Astrocyte (in vitro differentiated cells and primary cell): ENCODE data around the gene VPS37C. TPM values are rescaled to one million over a fixed set of nuclear protein-coding genes. Genes with fewer than 3 reads are reported as not detected.

ENCODE experiments used
- DNase-seq: peaks from one replicate; pipeline ENCODE4 v3.0.0-alpha.2; 2010; ENCODE audit warnings: low read depth
- FAIRE-seq: peaks from 2 replicates; lab custom pipeline; 2011; peaks lifted over from hg19 to GRCh38; lab: Jason Lieb, UNC
- H2AFZ ChIP-seq: 2 replicates; pipeline ENCODE4 v1.6.0; 2012; ENCODE audit warnings: low read depth, low read length, inconsistent platforms
- H3K27ac ChIP-seq: 2 replicates; pipeline ENCODE4 v1.5.1; 2011; ENCODE audit warnings: low read depth, low read length, inconsistent platforms
- H3K27me3 ChIP-seq: 2 replicates; pipeline ENCODE4 v1.6.0; 2011; ENCODE audit warnings: low read length, inconsistent platforms; ENCODE audit not compliant: insufficient read depth
- H3K36me3 ChIP-seq: 2 replicates; pipeline ENCODE4 v1.5.1; 2011; ENCODE audit warnings: low read length, inconsistent platforms; ENCODE audit not compliant: insufficient read depth
- H3K4me1 ChIP-seq: 2 replicates; pipeline ENCODE4 v1.5.1; 2011; ENCODE audit warnings: low read length, inconsistent platforms; ENCODE audit not compliant: insufficient read depth
- H3K4me2 ChIP-seq: 2 replicates; pipeline ENCODE4 v1.6.0; 2012; ENCODE audit warnings: low read length, inconsistent platforms
- H3K4me3 ChIP-seq: 2 replicates; pipeline ENCODE4 v1.5.1; 2011; ENCODE audit warnings: low read depth, mild to moderate bottlenecking, low read length, inconsistent platforms; ENCODE audit not compliant: insufficient read depth
- H3K79me2 ChIP-seq: 2 replicates; pipeline ENCODE4 v1.6.0; 2012; ENCODE audit warnings: mild to moderate bottlenecking, low read length, inconsistent platforms; ENCODE audit not compliant: insufficient read depth
- H3K9ac ChIP-seq: 2 replicates; pipeline ENCODE4 v1.6.0; 2012; ENCODE audit warnings: mild to moderate bottlenecking, low read length, inconsistent platforms
- H3K9me3 ChIP-seq: 2 replicates; pipeline ENCODE4 v1.5.1; 2012; ENCODE audit warnings: low read depth, mild to moderate bottlenecking, low read length, inconsistent platforms; ENCODE audit not compliant: insufficient read depth
- H4K20me1 ChIP-seq: 2 replicates; pipeline ENCODE4 v1.6.0; 2012; ENCODE audit warnings: low read length, inconsistent platforms; ENCODE audit not compliant: insufficient read depth
- H3K27ac Mint-ChIP-seq: one replicate; pipeline ENCODE4 v1.8.0; 2021; ENCODE audit warnings: mild to moderate bottlenecking, mixed read lengths; ENCODE audit not compliant: unreplicated experiment
- H3K27me3 Mint-ChIP-seq: one replicate; pipeline ENCODE4 v1.8.0; 2021; ENCODE audit warnings: low read depth, mixed read lengths; ENCODE audit not compliant: unreplicated experiment
- H3K36me3 Mint-ChIP-seq: one replicate; pipeline ENCODE4 v1.8.0; 2021; ENCODE audit warnings: low read depth, mixed read lengths; ENCODE audit not compliant: unreplicated experiment
- H3K4me1 Mint-ChIP-seq: one replicate; pipeline ENCODE4 v1.8.0; 2021; ENCODE audit warnings: low read depth, mixed read lengths; ENCODE audit not compliant: unreplicated experiment
- H3K4me3 Mint-ChIP-seq: one replicate; pipeline ENCODE4 v1.8.0; 2021; ENCODE audit warnings: mild to moderate bottlenecking, moderate library complexity, mixed read lengths; ENCODE audit not compliant: unreplicated experiment
- H3K9me3 Mint-ChIP-seq: one replicate; pipeline ENCODE4 v1.8.0; 2021; ENCODE audit warnings: mild to moderate bottlenecking, mixed read lengths; ENCODE audit not compliant: unreplicated experiment
- CTCF ChIP-seq: IDR thresholded peaks from 2 replicates; pipeline ENCODE4 v1.5.1; 2011; ENCODE audit warnings: low read depth, mild to moderate bottlenecking, inconsistent platforms, low read length, moderate library complexity; ENCODE audit not compliant: insufficient read depth
- EZH2 ChIP-seq: IDR thresholded peaks from 2 replicates; pipeline ENCODE4 v1.6.1; 2012; ENCODE audit warnings: mild to moderate bottlenecking, low read length, inconsistent platforms; ENCODE audit not compliant: insufficient read depth
- total RNA-seq: library from RNA; stranded (reverse); gene quantifications from 2 replicates; pipeline ENCODE4 v1.2.1, GENCODE V29; 2021

The VPS37C gene
- total RNA-seq, 1 donor from 2014 or later, result 18.1 TPM

DNA sequence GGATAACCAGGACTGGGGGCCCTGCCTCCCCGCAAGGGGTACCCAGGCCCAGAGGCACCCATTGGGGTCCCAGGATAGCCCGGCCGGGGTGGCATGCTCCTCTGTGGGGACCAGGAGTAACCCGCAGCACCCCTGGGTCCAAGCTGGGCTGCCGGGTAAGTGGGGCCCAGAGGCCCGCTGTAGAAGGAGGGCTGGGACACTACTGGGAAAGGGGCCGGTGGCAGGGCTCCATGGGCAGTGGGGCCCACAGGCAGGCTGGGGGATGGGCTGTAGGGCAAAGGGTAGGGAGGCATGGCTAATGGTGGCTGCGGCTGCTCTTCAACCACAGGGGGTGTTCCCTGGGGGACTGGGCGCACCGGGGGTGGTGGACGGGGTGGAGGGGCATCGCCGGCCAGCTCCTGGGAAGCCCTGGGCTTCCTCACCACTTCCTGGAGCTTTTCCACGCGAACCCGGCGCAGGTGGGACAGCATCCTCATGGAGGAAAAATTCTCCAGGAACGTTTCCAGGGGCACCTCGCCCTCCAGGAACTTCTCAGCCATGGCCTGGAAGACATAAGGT, 29.1 kb downstream of the VPS37C start:
- Histone ChIP-seq H4K20me1 (peaks cover 41% of the 10 kb centered on the region), H3K9me3 (no peaks in the 10 kb centered on the region), H3K4me3 (no peak overlapping the region), H2AFZ (no peak overlapping the region), H3K9ac (no peak overlapping the region), H3K4me2 (no peak overlapping the region), H3K79me2 (no peaks in the 10 kb centered on the region), H3K4me1 (peaks cover 13% of the 10 kb centered on the region), H3K27me3 (no peaks in the 10 kb centered on the region), H3K36me3 (peaks cover 4% of the 10 kb centered on the region), H3K27ac (no peak overlapping the region)
- Mint-ChIP-seq H3K4me3 (no peak overlapping the region), H3K9me3 (no peaks in the 10 kb centered on the region), H3K27me3 (no peaks in the 10 kb centered on the region), H3K4me1 (no peaks in the 10 kb centered on the region), H3K36me3 (peaks cover 21% of the 10 kb centered on the region), H3K27ac (no peak overlapping the region)
- FAIRE-seq, result no peak
- DNase-seq, result no peak
- no peak for TF ChIP-seq CTCF
- no peak for TF ChIP-seq EZH2

DNA sequence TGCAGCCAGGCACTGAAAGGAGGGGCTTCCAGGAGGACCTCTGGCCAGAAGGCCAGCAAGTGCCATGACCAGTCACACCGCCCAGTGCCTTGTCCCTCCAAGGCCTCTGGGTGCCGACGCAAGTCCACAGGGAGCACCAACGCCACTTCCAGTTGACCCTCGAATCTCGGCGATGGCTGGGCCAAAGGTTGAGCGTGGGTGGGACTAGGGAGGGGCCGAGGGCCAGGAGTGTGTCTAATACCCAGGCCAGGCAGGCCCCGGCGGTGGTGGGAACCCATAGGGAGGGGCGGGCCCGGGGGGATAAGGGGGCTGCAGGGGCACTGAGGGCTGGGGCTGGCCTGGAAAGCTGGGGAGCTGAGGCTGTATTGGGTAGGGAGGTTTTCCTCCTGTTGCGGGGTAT, 29.6 kb downstream of the VPS37C start:
- H3K4me3 Mint-ChIP-seq, result no peak overlapping the region
- no peak overlapping the region for H3K27ac Mint-ChIP-seq
- no peaks in the 10 kb centered on the region for H3K4me1 Mint-ChIP-seq
- Histone ChIP-seq H3K9ac (no peak overlapping the region), H3K27ac (no peak overlapping the region), H3K4me2 (no peak overlapping the region), H3K4me1 (peaks cover 13% of the 10 kb centered on the region), H3K27me3 (no peaks in the 10 kb centered on the region), H3K9me3 (no peaks in the 10 kb centered on the region), H3K79me2 (no peaks in the 10 kb centered on the region), H3K36me3 (peaks cover 4% of the 10 kb centered on the region), H4K20me1 (peaks cover 39% of the 10 kb centered on the region), H3K4me3 (no peak overlapping the region), H2AFZ (no peak overlapping the region)
- no peaks in the 10 kb centered on the region for H3K9me3 Mint-ChIP-seq
- FAIRE-seq (no peak), DNase-seq (no peak)
- H3K36me3 Mint-ChIP-seq, result peaks cover 20% of the 10 kb centered on the region
- H3K27me3 Mint-ChIP-seq, result no peaks in the 10 kb centered on the region
- TF ChIP-seq EZH2 (no peak), CTCF (no peak)

- DNase-seq (no peak), FAIRE-seq (no peak)
- Histone ChIP-seq H3K4me3 (no peak overlapping the region), H3K36me3 (peaks cover 4% of the 10 kb centered on the region), H3K9ac (no peak overlapping the region), H3K9me3 (no peaks in the 10 kb centered on the region), H3K4me1 (peaks cover 13% of the 10 kb centered on the region), H3K27ac (no peak overlapping the region), H2AFZ (no peak overlapping the region), H3K27me3 (peaks cover 1% of the 10 kb centered on the region), H3K4me2 (no peak overlapping the region), H4K20me1 (peaks cover 39% of the 10 kb centered on the region), H3K79me2 (no peaks in the 10 kb centered on the region)
- H3K36me3 Mint-ChIP-seq, result peaks cover 18% of the 10 kb centered on the region
- no peaks in the 10 kb centered on the region for H3K9me3 Mint-ChIP-seq
- no peaks in the 10 kb centered on the region for H3K4me1 Mint-ChIP-seq
- H3K4me3 Mint-ChIP-seq, result no peak overlapping the region
- H3K27ac Mint-ChIP-seq, result no peak overlapping the region
- H3K27me3 Mint-ChIP-seq, result no peaks in the 10 kb centered on the region
- no peak for TF ChIP-seq CTCF
- no peak for TF ChIP-seq EZH2
Observed at GRCh38 chr11:61131186-61131585, 30.0 kb downstream of the VPS37C start.
